NCI-H128 (cell line): ENCODE results near the gene RABGAP1.

Source experiments
- DNase-seq: peaks from one replicate; lab custom pipeline; 2025; ENCODE audit not compliant: unreplicated experiment; lab: John Stamatoyannopoulos, UW

The RABGAP1 gene

DNA sequence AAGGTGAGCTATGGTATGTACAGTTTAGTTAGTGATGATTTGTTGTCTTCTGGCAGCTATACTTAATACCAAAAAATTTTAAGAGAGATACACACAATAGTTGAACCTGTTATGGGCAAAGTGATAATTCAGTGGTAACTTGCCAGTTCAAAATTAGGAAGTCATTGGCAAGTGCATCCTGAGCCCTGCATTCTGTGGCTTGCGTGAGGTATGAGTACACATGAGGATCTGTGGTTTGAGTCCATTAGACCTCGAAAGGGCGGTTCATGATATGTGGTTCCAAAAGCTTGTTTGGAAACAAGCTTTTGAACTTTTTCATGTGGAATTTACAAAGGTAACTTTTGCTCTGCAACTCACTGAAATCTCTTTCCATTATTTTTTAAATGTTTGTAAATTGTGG lies 139.6 kb downstream of the RABGAP1 start:
- DNase-seq, result no peak

DNA sequence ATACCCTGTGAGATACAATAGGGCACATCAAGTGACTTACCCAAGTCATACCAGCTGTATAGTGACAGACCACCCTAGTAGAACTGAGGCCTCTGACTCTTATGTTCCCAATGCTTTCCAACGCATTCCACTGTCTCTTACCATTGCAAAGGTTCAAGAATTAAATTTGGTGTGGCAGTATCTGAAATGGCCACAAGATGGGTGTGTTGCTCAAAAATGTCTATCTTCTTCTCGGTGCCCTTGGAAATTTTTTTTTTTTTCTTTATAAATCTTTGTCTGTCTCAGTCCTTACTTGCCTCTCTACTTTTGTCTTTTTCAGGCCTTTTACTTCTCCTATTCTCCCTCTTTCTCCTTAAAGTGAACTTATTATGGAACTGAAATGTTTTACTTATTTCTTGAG lies 141.0 kb downstream of the RABGAP1 start:
- DNase-seq, result no peak

GRCh38 chr9:123083680-123084079 lies 142.9 kb downstream of the RABGAP1 start:
- DNase-seq, result no peak

- DNase-seq, result no peak
Measured at GRCh38 chr9:123084256-123084655, 143.4 kb downstream of the RABGAP1 start.

- DNase-seq, result no peak
Measured at GRCh38 chr9:123085916-123086315, 145.1 kb downstream of the RABGAP1 start.

DNA sequence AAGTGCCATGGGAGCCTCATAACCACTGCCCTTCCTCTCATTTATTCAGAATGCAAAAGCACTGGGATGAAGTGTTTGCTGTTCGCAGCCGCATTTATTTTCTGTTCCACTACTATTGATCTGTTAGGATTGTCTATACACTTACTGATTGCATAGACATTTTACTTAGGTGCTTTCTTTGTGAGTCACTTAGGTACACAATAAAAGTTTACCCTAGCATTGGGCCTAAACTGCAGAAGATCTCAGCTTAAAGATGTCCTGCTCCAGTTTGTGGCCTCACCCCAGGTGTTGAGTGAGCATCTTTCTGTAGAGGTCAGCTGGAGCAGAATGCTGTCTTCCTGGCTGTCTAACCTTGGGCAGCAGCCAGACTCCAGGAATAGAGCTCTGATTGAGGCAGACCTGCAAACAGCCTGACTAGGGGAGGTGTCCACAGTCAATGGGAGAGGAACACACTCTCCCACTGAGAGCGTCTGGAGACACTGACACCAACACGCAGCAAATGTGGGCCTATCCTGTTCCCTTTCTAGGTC lies 146.6 kb downstream of the RABGAP1 start:
- DNase-seq, result no peak

- no peak for DNase-seq
Measured at GRCh38 chr9:123089040-123089439, 148.2 kb downstream of the RABGAP1 start.

DNA sequence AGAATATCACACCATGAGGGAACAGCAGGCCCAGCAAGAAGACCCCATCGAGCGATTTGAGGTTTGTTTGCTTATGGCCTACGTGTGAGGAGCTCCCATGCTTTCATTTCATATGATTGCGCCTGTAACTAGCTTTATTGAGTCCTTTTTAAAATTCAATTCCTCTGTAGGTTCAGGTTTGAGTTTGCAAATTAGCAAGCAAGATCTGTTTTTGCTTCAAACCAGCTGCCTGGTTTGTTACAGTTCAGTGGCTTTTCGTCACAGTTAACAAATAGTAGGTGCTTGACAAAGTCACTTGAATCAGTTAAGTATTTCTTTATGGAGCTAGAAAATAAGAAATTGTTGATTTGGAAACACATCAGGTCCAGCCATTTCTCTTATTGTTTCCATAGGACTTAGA lies 149.0 kb downstream of the RABGAP1 start:
- DNase-seq, result no peak

DNA sequence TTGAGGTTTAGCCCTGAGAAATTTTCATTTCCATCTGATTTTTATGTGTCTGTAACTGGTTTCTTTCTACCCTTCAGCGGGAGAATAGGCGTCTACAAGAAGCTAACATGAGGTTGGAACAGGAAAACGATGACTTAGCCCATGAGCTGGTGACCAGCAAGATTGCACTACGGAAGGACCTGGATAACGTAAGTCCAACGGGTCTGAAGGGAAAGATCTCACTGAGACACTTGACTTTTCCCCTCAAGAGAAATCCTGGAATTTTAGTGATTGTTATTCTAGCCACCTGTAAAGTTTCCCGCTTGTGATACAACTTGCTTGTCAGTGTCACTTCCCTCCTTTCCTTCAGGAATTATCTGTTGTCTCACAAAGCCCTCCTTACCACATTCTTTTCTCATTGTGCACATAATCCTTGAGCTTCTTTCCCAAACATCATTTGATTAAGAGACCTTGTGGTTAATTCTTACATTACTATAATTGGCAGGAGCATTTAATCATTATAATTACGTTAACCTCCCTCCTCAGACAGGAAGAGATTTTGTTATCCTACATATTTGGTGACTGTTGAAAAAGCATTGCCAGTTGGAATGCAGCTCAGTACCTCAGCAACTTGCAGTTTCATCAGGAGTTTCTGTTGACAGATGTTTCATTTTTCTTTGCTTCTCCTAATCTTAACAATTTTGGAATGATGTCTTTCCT lies 149.5 kb downstream of the RABGAP1 start:
- DNase-seq, result no peak

DNA sequence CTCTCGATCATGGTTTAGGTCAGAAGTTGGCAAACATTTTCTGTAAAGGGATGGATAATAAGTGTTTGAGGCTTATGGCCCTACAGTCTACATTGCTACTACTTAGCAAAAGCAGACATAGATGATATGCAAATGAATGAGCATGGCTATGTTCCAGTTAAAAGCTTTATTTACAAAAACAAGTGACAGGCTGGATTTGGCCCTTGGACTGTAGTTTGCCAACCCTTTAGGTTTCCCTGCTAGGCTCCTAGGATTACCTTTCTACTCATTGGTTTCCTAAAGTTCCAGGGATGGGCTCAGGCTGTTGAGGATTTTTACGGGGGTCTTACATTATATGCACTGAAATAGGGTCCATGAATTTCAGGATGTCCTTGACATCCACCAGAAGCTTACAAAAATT lies 150.1 kb downstream of the RABGAP1 start:
- no peak for DNase-seq

- no peak for DNase-seq
Measured at GRCh38 chr9:123091459-123091858, 150.6 kb downstream of the RABGAP1 start.

DNA sequence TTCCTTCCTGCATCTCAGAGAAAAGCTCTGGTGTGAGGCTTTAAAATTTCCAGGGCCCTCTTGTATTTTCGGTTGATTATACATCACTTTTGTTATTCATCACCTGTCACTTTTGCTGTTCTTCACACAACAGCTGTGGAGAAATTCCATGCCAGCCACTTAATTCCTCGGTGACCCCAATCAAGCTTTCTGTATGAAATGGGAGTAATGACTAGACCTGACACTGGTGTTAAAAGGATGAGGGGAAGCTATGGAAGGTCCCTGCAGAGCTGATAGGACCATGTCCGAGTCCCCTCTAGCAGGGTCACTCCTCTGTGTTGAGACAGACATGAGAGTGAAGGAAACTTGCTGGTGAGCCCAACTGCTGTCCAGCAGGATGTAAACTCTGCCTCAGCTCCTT lies 152.3 kb downstream of the RABGAP1 start:
- no peak for DNase-seq

DNA sequence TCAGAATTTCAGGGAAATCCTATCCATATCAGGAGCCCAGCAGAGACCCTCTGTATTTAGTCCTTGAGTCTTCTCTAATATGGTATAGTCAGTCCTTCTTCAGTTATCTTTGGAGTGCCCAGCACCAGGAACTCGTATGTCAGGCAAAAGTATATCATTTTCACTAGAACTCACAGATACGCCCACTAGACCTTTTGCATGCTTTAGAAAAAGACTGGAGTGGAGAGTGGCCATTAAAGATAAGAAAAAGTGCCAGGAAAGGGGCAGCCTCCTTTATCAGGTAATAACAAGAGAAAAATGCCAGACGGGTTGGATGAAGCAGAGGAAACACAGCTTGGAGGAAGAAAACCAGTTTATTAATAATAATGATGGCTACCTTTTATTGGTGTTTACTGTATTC lies 156.2 kb downstream of the RABGAP1 start:
- no peak for DNase-seq

- DNase-seq, result no peak
Measured at GRCh38 chr9:123097430-123098095, 156.7 kb downstream of the RABGAP1 start.

DNA sequence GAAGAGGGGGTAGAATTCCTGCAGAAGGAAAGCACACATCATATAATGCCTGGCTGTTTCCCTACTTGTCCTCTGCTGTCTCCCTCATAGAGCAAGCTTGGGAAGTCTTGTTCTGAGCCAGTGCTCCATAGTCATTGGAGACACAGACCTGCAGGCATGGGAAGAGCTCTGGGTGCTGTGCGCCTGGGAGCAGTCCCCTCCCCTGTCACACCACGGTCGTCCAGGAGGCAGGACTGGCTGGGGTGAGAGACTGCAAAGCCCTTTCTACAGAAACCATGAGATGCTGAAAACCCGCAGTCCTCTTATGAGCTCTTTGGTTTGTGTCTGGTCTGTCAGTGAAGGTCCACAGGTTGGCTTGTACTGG lies 157.3 kb downstream of the RABGAP1 start:
- no peak for DNase-seq

DNA sequence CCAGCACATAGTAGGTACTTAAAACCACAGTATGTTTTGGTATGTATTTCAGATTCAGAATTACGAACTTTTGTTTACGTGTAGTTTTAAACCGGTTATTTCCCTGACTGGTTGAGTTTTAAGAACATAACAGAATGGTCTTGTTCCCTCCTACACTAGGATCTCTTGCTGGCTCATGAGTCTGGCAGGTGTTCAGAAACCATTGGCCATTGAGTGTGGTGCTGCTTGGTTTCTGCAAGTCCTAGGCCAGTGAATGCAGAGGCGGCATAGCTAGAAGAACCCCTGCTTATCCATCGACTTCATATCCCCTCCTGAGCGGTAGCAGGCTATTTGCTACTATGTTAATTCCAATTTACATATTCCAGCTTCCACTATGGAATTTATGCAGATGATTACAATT lies 158.2 kb downstream of the RABGAP1 start:
- no peak for DNase-seq

GRCh38 chr9:123099548-123099947 lies 158.7 kb downstream of the RABGAP1 start:
- DNase-seq, result no peak

- no peak for DNase-seq
Measured at GRCh38 chr9:123102375-123103113, 161.7 kb downstream of the RABGAP1 start.

- no peak for DNase-seq
Measured at GRCh38 chr9:123104807-123105206, 164.0 kb downstream of the RABGAP1 start.

DNA sequence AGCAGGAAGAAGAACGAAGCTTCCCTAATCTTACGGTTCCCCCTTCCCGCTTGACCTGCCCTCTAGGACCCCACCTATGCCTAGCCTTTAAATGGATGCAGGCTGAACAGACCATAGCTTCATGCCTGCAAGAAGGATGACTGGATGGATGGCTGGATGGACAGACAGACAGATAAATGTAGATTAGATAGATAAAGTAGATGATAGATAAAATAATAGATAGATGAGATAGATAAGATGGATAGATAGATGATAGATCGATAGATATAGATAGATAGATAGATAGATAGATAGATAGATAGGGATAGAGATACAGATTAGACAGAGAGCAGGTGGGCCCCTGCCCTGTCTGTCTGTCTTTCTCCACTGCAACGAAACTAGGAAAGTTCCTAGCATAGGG lies 164.7 kb downstream of the RABGAP1 start:
- no peak for DNase-seq

DNA sequence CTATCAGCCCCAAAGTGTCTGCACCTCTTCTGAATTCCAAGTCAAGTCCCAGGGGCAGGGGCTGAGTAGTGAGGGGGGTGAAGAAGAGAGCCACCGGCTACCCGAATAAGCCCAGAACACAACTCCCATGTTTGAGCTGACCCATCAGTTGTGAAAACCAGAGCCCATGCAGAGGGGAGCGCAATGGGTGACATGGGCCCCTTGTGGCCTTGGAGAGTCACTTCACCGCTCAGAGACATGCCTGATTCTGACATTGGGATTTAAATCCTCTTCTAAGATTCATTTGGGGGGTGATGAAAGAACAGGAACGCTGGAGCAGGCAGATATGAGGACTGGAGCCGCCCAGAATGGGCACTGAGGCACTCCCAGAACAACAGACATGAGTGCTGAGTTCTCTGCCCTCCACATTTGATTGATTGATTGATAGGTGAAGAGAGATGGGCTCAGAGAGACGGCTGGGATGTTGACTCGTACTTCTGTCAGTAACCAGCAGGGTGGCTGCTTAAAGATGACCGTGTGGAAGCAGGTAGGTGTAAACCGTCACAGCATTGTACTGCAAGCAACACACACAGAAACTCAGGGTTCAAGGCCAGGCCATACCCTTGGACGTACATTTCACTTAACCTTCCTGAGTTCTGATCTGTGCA lies 166.9 kb downstream of the RABGAP1 start:
- DNase-seq, result no peak

DNA sequence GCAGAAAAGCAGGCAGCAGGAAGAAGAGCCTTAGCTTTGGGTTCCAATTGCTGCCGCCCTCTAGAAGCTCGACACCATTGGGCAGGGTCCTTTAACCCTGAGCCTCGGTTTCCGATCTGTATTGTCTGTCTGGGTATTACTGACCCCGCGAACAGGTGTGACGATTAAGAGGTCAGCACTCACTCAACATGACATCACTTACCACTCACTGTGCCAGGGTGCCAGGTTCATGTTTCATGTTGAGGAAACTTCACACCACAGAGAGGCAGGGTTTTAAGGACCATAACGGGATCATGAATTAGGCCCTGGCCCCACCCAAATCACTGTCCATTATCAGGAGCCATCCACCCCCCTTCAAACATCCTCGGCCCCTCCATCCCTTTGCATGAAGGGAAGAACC lies 168.2 kb downstream of the RABGAP1 start:
- DNase-seq, result no peak
